Spleen (tissue), 11 donors: ENCODE data around the gene KCND3. TPM values are rescaled to one million over a fixed set of nuclear protein-coding genes. Genes with fewer than 3 reads are reported as not detected.

Experiments used
- DNase-seq: peaks from one replicate; pipeline ENCODE4 v3.0.0-alpha.2; 2020
- H3K27ac ChIP-seq, 8 donors: fragments of 200-600 bp; sonication (generic) in 7 of 8; 1 replicate in 4 of 8; 2 replicates in 4 of 8; pipeline versions ENCODE4 v1.5.0 to v1.8.0; 2016 to 2021; ENCODE audit warnings: inconsistent platforms in 4 of 8, mild to moderate bottlenecking in 4 of 8, moderate library complexity in 1 of 8
- H3K27me3 ChIP-seq, 7 donors: fragments of 200-600 bp; sonication (generic) in 6 of 7; replicated peaks in 1 of 7; 1 replicate in 4 of 7; 2 replicates in 3 of 7; pipeline versions ENCODE4 v1.5.0 to v1.8.0; 2016 to 2021; ENCODE audit warnings: inconsistent platforms in 3 of 7, mild to moderate bottlenecking in 1 of 7
- H3K36me3 ChIP-seq, 6 donors: fragments of 200-600 bp; sonication (generic) in 5 of 6; 1 replicate in 4 of 6; 2 replicates in 2 of 6; pipeline versions ENCODE4 v1.5.0 to v1.8.0; 2016 to 2021; ENCODE audit warnings: inconsistent platforms in 2 of 6
- H3K4me1 ChIP-seq, 6 donors: fragments of 200-600 bp; sonication (generic) in 5 of 6; 1 replicate in 3 of 6; 2 replicates in 3 of 6; pipeline versions ENCODE4 v1.5.0 to v1.8.0; 2016 to 2021; ENCODE audit warnings: inconsistent platforms in 3 of 6
- H3K4me3 ChIP-seq, 8 donors: fragments of 200-600 bp; sonication (generic) in 7 of 8; 1 replicate in 4 of 8; 2 replicates in 4 of 8; pipeline versions ENCODE4 v1.5.0 to v1.8.0; 2016 to 2021; ENCODE audit warnings: inconsistent platforms in 4 of 8, mild to moderate bottlenecking in 4 of 8, moderate library complexity in 2 of 8
- H3K9me3 ChIP-seq, 8 donors: fragments of 200-600 bp; sonication (generic) in 7 of 8; 1 replicate in 4 of 8; 2 replicates in 4 of 8; pipeline versions ENCODE4 v1.5.0 to v1.8.0; 2016 to 2021; ENCODE audit warnings: inconsistent platforms in 4 of 8
- CTCF ChIP-seq, 11 experiments: fragments of 200-600 bp in 7 of 11; fragments of 450-650 bp in 4 of 11; sonication (generic) in 4 of 11; IDR thresholded peaks in 8 of 11; conservative IDR thresholded peaks in 3 of 11; 1 replicate in 7 of 11; 2 replicates in 4 of 11; pipeline versions ENCODE4 v1.4.0 to v1.8.0; 2016 to 2021; ENCODE audit warnings: antibody characterized with exemption in 11 of 11, inconsistent platforms in 4 of 11, mild to moderate bottlenecking in 1 of 11
- POLR2A ChIP-seq, 3 donors: fragments of 450-650 bp; IDR thresholded peaks; one replicate each; pipeline ENCODE4 v1.5.1; 2017; ENCODE audit warnings: antibody characterized with exemption in 3 of 3, mild to moderate bottlenecking in 1 of 3
- POLR2AphosphoS5 ChIP-seq, 3 donors: sonication (generic); formaldehyde crosslinking; IDR thresholded peaks; one replicate each; pipeline ENCODE4 v1.5.1; 2017; ENCODE audit warnings: antibody characterized with exemption in 3 of 3
- WGBS, 5 donors: extraction: QIAGEN DNeasy Blood & Tissue Kit in 3 of 5; methylation state at CpG; one replicate each; pipeline versions ENCODE4 v1.1.5 to v1.1.7; 2013 to 2018; 5-methylcytosine and 5-hydroxymethylcytosine counted together
- intact Hi-C: fragments of 100-400 bp; cut with DNase I; formaldehyde crosslinking; loops from one replicate; pipeline ENCODE4 v1.15.0; 2023; ENCODE audit warnings: low total_unique reads
- polyA plus RNA-seq, 3 donors: library from polyadenylated mRNA; stranded (reverse); fragments of 200-250 nt; gene quantifications; one replicate each; pipeline ENCODE4 v1.2.1, GENCODE V29; 2013
- total RNA-seq, 7 donors: library from RNA; depleted of rRNA in 3 of 7; stranded (reverse); fragments of >200 nt in 3 of 7; fragmentation: NEBNext Ultra II Directional in 4 of 7; extraction: Animal tissue kit (Norgen Biotek cat#: 25700) in 4 of 7; gene quantifications; one replicate each; pipeline versions ENCODE4 v1.1.0 to v1.2.1, GENCODE V29; 2016 to 2021
- donor health status: healthy with polysubstance abuse.
- donor health status: DM: no; HTN: no; CAD: no; lungs with moderate emphysema.
- donor health status: DM: no; HTN: no; CAD: no.
- donor health status: Bipolar disorder and iron deficiency.
- donor health status: healthy.
- donor health status: DM: no; HTN: no; CAD: no.
- donor health status: DM: yes; HTN: yes; CAD: no.

Gene KCND3
- total and polyA plus RNA-seq, 10 donors: 0.67 to 14.2 (median 8.6) TPM

DNA sequence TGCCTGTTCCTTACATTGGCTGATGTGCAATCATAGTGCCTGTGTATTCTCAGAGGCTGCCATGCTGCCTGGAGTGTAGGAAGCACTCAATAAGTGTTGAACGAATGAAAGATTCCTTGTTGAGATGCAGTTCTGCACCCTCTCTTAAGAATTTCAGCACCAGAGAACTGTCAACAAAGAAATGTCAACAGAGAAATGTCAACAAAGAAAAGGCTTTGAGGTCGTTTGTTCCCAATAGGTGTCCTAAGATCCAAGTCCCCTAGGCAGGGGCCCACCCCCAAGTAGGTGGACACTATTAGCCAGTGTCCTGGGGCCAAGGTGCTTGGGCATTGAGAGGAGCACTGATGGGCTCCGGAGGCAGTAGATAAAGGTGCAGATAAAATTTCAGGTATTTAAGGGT lies 12.6 kb downstream of the KCND3 start:
- H3K4me1 ChIP-seq: no peaks in the 10 kb centered on the region
- no peak overlapping the region for H3K4me3 ChIP-seq
- H3K9me3 ChIP-seq: no peaks in the 10 kb centered on the region
- TF ChIP-seq CTCF (IDR thresholded peaks at IDR 0.05 in 8 of 11, conservative IDR thresholded peaks at IDR 0.05 in 3 of 11) (no peak), POLR2A (IDR thresholded peaks at IDR 0.05) (no peak), POLR2AphosphoS5 (IDR thresholded peaks at IDR 0.05) (no peak)
- H3K36me3 ChIP-seq: peaks cover 0 to 11% (median 0%) of the 10 kb centered on the region in 6 donors
- intact Hi-C loops: no loop called here
- H3K27ac ChIP-seq: no peak overlapping the region
- H3K27me3 ChIP-seq: peaks cover 0 to 63% (median 0%) of the 10 kb centered on the region in 7 donors
- no peak for DNase-seq
- 49 to 65% (median 60%) methylated on average over 3 of the region's 3 CpGs for WGBS, 5 donors

DNA sequence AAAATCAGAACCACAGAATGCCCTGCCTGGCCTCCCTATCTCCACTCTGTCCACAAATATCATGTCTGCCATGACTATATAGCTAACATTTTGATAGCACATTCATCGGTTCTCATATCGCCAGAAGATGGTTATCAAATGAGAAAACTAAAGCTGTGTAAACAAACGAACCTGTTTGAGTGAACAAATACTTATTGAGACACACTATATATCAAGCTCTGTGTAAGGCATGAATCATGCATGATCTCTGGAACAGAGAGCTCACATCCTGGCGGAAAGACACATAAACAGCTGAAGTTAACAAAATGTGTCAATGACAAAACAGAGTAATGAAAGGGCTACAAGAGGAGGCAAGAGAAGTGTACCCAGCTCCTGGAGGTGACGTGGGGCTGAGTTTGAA lies 13.1 kb downstream of the KCND3 start:
- Histone ChIP-seq H3K9me3 (no peaks in the 10 kb centered on the region), H3K36me3 (peaks cover 0 to 6% (median 0%) of the 10 kb centered on the region in 6 donors), H3K27ac (no peak overlapping the region), H3K27me3 (peaks cover 0 to 63% (median 0%) of the 10 kb centered on the region in 7 donors), H3K4me3 (no peak overlapping the region), H3K4me1 (no peaks in the 10 kb centered on the region)
- WGBS, 5 donors: 70 to 83% (median 73%) methylated on average over 5 of the region's 5 CpGs
- TF ChIP-seq POLR2A (IDR thresholded peaks at IDR 0.05) (no peak), POLR2AphosphoS5 (IDR thresholded peaks at IDR 0.05) (no peak), CTCF (IDR thresholded peaks at IDR 0.05 in 8 of 11, conservative IDR thresholded peaks at IDR 0.05 in 3 of 11) (no peak)
- intact Hi-C loops: no loop called here
- no peak for DNase-seq

GRCh38 chr1:111973150-111973790 lies 16.2 kb downstream of the KCND3 start:
- Histone ChIP-seq H3K9me3 (no peaks in the 10 kb centered on the region), H3K27ac (no peak overlapping the region), H3K4me1 (peaks cover 0 to 6% (median 0%) of the 10 kb centered on the region in 6 donors), H3K27me3 (peaks cover 0 to 72% (median 0%) of the 10 kb centered on the region in 7 donors), H3K36me3 (peaks cover 0 to 5% (median 0%) of the 10 kb centered on the region in 6 donors), H3K4me3 (no peak overlapping the region)
- intact Hi-C loops: no loop called here
- TF ChIP-seq POLR2A (IDR thresholded peaks at IDR 0.05): no peak
- no peak for TF ChIP-seq CTCF (IDR thresholded peaks at IDR 0.05 in 8 of 11, conservative IDR thresholded peaks at IDR 0.05 in 3 of 11)
- TF ChIP-seq POLR2AphosphoS5 (IDR thresholded peaks at IDR 0.05): no peak
- WGBS, 5 donors: 34 to 42% (median 41%) methylated on average over 3 of the region's 3 CpGs
- DNase-seq: no peak

- no peak overlapping the region for H3K4me3 ChIP-seq
- H3K36me3 ChIP-seq: no peaks in the 10 kb centered on the region
- no peak for DNase-seq
- 55 to 61% (median 58%) methylated on average over 1 of the region's 1 CpG for WGBS, 5 donors
- intact Hi-C loops: no loop called here
- H3K27ac ChIP-seq: no peak overlapping the region
- TF ChIP-seq CTCF (IDR thresholded peaks at IDR 0.05 in 8 of 11, conservative IDR thresholded peaks at IDR 0.05 in 3 of 11): no peak
- no peak for TF ChIP-seq POLR2A (IDR thresholded peaks at IDR 0.05)
- no peak for TF ChIP-seq POLR2AphosphoS5 (IDR thresholded peaks at IDR 0.05)
- H3K27me3 ChIP-seq: peaks cover 0 to 69% (median 0%) of the 10 kb centered on the region in 7 donors
- H3K9me3 ChIP-seq: no peaks in the 10 kb centered on the region
- H3K4me1 ChIP-seq: peaks cover 0 to 17% (median 4%) of the 10 kb centered on the region in 6 donors
Measured at GRCh38 chr1:111971396-111971795, 18.1 kb downstream of the KCND3 start.
